ENCODE measurements around the gene RPL10A. TPM values are rescaled to one million over a fixed set of nuclear protein-coding genes. Genes with fewer than 3 reads are reported as not detected.

RPL10A gene
- total RNA-seq, 2 experiments from 2014 or later: 1,952 to 2,334 TPM

DNA sequence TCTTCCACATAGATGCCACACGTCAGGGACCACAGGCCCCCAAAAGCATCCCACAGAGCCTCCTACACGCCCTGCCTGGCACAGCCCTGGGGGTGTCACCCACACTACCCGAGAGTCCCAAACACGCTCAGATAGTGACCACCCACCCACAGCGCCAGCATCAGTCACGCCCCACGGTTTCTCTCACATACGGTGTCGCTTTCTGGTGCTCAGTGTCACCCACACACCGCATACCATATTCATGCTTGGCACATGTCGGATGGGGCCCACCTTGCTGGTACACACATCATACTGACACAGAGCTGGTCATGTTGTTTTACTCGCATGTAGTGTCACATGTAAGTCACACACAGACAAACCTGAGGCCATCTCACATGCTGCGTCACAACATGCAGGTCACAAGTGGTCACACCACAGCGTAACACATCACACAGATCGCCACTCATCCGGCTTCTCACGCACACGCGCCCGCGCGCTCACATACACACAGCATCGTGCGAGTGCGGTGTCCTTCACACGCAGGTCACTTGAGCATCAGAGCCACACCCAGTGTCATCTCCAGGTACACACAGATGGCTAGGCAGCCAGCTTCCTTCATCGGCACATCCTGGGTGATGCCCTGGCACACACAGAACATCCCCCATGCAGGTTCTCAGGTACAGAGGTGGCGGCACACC lies 25.2 kb downstream of the RPL10A start:
- no peak for DNase-seq
- ATAC-seq: no peak
- Mint-ChIP-seq H3K27me3 (peaks cover under 1% of the 10 kb centered on the region), H3K9me3 (ENCODE audit: low read depth) (no peaks in the 10 kb centered on the region), H3K4me3 (no peak overlapping the region), H3K4me1 (peaks cover 4% of the 10 kb centered on the region), H3K36me3 (ENCODE audit: low read depth) (no peaks in the 10 kb centered on the region), H3K27ac (no peak overlapping the region)
- POLR2A ChIA-PET: no interaction called here
- CTCF ChIA-PET: no interaction called here
- intact Hi-C loops (cut with DNase I, micrococcal nuclease): no loop called here

DNA sequence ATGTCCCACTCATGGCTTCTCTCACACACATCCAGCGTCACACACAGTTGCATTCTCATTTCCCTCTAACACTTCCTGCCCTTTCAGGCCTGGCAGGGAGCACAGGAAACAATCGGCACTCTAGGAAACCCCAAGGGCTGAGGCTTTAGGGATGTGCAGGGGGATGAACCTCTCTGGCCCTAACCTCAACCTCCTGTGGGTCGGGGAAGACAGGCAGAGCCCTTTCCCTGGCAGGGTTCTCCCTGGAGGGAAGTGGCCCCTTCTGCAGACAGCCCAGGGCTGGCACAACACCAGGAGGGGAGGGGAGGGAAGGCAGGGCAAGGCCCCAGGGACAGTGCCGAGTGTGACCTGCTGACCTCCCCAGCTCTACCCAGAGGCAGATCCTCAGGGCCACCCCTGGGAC lies 26.0 kb downstream of the RPL10A start:
- Mint-ChIP-seq H3K36me3 (ENCODE audit: low read depth) (no peaks in the 10 kb centered on the region), H3K27me3 (peaks cover 5% of the 10 kb centered on the region), H3K4me1 (peaks cover 4% of the 10 kb centered on the region), H3K27ac (no peak overlapping the region), H3K4me3 (no peak overlapping the region), H3K9me3 (ENCODE audit: low read depth) (no peaks in the 10 kb centered on the region)
- ChIA-PET CTCF (no interaction called here), POLR2A (no interaction called here)
- DNase-seq: no peak
- intact Hi-C loops (cut with DNase I, micrococcal nuclease): no loop called here
- ATAC-seq: no peak

DNA sequence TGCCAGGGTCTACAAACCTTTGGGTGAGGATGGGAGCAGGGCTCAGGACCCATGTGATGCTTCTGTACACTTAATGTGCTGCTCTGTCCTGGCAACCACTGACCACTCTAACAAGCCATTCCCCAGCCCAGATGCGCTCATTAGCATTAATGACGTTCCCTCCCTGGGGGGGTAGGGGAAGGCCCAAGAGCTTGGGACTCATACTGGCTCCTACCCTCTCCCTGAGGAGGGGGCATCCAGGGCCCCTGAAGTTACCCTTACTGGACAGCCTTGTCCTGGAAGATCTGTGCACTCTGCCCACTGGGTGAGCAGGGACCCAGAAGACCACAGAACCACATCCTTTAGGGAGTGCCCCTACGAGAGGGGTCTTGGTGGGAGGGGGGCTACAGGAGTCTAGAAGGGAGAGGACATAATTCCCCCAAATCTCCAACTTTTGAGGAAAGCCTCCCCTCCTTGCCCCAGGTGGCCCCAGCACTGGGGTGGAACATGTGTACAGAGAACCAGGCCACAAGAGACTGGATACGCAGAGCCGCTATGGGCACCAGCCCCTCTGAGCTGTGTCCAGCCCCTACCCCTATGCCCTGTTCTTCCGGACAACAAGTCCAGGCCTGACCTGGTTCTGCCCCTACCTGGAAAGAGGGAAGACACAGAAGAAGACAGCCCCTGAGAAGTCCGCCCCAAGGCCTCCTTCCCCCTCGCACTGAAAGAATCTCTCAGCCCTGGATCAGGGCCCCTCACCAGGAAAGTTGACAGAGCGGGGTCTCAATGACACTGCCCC lies 27.2 kb downstream of the RPL10A start:
- H3K27ac Mint-ChIP-seq: no peak overlapping the region
- peaks cover 4% of the 10 kb centered on the region for H3K4me1 Mint-ChIP-seq
- H3K9me3 Mint-ChIP-seq (ENCODE audit: low read depth): no peaks in the 10 kb centered on the region
- peaks cover 5% of the 10 kb centered on the region for H3K27me3 Mint-ChIP-seq
- H3K36me3 Mint-ChIP-seq (ENCODE audit: low read depth): no peaks in the 10 kb centered on the region
- peak overlapping the region; percentile 56 for H3K4me3 Mint-ChIP-seq
- DNase-seq (no peak), ATAC-seq (no peak)
- ChIA-PET POLR2A (interaction anchor here (0.6 to 0.8 kb wide), 2 partner anchors 13 to 22 kb away, joined by 3 to 4 read pairs; no protein-coding TSS in a partner anchor), CTCF (interaction anchor here (0.6 kb wide), 1 partner anchor 277 kb away, joined by 3 read pairs; no protein-coding TSS in a partner anchor)
- intact Hi-C loops (cut with DNase I, micrococcal nuclease): no loop called here

DNA sequence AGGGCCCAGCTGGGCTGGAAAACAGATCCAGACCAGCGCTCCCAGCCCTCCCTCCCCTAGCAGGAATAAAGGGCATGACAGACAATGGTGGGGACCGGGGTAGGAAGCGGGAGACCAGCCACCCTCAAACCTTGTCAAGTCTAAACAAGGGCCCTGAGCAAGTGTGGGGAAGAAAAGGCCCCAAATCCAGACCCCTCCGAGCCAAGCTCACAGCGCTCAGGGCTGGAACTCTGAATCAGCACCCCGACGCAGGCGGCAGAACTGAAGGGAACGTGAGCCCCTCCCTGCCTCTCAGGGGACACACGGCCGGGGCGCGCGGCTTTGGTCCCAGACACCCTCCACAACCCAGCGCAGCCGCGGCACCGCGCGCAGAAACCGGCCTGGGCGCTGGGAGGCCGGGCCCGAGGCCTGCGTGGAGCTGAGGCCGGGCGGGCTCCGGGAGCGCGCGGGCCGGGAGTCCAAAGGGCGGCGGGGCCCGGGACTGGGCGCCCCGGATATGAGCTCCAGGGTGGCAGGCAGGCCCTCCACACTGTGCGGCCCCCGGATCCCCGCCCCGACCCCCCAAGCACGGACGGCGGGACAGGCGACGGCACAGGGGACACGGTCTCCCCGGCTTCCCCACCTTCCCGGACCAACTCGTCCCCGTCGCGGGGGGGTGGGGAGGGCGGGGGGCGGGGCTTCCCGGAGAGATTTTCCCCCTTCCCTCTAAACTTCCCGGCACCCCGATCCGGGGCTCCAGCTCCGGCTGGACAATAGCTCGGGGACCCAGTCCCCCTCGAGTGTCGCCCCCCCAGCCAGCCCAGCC lies 28.0 kb downstream of the RPL10A start:
- Mint-ChIP-seq H3K9me3 (ENCODE audit: low read depth) (no peaks in the 10 kb centered on the region), H3K4me1 (peaks cover 4% of the 10 kb centered on the region), H3K36me3 (ENCODE audit: low read depth) (no peaks in the 10 kb centered on the region), H3K27ac (no peak overlapping the region), H3K4me3 (peak overlapping the region; percentile 56), H3K27me3 (peaks cover 5% of the 10 kb centered on the region)
- intact Hi-C loops (cut with DNase I, micrococcal nuclease): no loop called here
- no peak for ATAC-seq
- CTCF ChIA-PET: interaction anchor here (0.6 to 0.9 kb wide), 2 partner anchors 10 to 31 kb away, joined by 3 read pairs; no protein-coding TSS in a partner anchor
- POLR2A ChIA-PET: interaction anchor here (0.8 to 2.2 kb wide), 2 partner anchors 23 to 25 kb away, joined by 3 to 11 read pairs; no protein-coding TSS in a partner anchor
- no peak for DNase-seq

DNA sequence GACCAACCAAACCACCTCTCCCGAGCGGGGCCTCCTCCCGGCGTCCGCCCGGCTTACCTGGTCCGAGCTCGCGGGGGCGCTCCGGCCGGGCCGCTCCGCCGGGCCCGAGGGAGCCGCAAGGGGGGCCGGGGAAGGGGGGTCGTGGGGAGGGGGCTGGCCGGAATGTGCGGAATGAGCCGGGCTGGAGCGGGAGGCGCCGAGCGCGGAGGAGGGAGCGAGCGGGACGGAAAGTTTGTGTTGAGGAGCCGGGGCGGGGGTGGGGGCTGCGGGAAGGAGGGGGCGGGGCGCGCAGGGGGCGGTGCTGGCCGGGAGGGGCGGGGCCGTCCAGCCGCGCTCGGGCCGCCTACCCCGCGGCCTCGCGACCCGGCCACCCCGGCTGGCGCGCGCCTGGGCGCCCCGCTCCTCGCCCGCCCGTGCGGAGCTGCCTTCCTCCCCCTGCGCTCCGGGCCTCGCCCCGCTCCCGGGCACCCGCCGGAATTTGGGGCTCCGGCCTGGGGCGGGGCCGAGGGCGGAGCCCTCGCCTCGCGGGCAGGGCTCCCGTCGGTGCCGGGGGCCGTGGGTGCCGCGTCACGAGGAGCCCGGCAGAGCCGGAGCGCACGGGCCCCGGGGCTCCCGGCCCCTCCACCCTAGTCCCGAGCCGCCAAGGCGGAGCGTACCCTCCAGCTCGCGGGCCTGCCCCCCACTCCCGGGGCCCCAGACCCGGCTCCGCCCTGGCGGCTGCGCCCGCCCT lies 28.8 kb downstream of the RPL10A start, which contains the start of gene TEAD3:
Gene TEAD3, minus strand, starts transcription at position 239 of the 730 bp plus-strand sequence.
- peak; percentile 65 for ATAC-seq
- ChIA-PET CTCF (interaction anchor here (0.6 to 0.9 kb wide), 2 partner anchors 9 to 31 kb away, joined by 3 read pairs; no protein-coding TSS in a partner anchor), POLR2A (interaction anchor here (0.6 to 2.2 kb wide), 2 partner anchors 20 to 26 kb away, joined by 3 to 11 read pairs; no protein-coding TSS in a partner anchor)
- Mint-ChIP-seq H3K4me1 (peaks cover 4% of the 10 kb centered on the region), H3K9me3 (ENCODE audit: low read depth) (no peaks in the 10 kb centered on the region), H3K4me3 (peak within 1 kb of the TSS; percentile 69), H3K27ac (peak within 1 kb of the TSS; percentile 28), H3K36me3 (ENCODE audit: low read depth) (no peaks in the 10 kb centered on the region), H3K27me3 (peaks cover 7% of the 10 kb centered on the region)
- intact Hi-C loops (cut with DNase I, micrococcal nuclease): loop anchor here in 1 of 2 experiments (1.0 kb wide), 6 partner anchors 25 to 970 kb away; partner anchors contain the start of genes DEF6, FANCE, PPARD and RPL10A
- DNase-seq: peak; percentile 70

DNA sequence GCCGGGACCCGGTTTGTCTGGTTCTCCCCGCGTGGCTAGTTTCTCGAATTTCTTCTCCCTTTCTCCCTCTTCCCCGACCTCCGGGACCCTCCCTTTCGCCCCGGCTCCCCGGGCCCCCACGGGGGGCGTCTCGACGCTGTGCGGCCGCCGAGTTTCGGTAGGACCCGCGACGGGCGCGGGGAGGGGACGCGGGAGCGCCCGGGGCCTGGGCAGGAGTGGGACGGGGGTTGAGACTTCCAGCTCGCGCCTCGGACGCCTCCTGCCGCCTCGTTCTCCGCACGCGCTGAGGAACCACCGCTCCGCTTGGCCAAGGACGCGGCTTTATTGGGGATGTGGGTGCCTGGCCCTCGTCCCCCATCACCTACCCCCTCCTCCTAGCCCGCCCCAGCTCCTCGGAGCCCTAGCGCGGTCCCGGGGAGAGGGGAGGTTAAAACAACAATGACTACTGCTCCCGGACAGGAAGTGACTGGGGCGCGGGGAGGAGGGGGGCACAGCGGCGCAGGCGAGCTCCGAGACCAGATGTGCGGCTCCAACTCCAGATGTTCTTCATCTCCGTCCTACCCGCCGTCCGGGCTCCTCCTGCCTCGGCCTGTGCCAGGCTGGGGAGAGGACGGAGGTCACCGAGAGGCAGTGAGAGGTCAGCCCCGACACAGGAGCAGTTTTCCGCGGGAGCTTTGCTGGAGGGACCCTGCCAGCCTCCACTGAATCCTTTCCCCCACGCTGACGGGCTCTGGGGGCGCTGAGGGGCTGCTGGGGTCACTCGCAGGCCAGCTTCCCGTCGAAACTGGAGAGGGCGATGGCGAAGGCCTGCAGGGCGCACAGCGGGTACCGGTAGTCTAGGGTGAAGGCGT lies 29.6 kb downstream of the RPL10A start:
- DNase-seq: peak; percentile 70
- Mint-ChIP-seq H3K27me3 (peaks cover 7% of the 10 kb centered on the region), H3K4me3 (peak overlapping the region; percentile 69), H3K36me3 (ENCODE audit: low read depth) (no peaks in the 10 kb centered on the region), H3K4me1 (peaks cover 4% of the 10 kb centered on the region), H3K27ac (peak overlapping the region; percentile 28), H3K9me3 (ENCODE audit: low read depth) (no peaks in the 10 kb centered on the region)
- peak; percentile 61 for ATAC-seq
- ChIA-PET CTCF (interaction anchor here (0.8 kb wide), 1 partner anchor 239 kb away, joined by 3 read pairs; the partner anchor contains the start of gene ARMC12), POLR2A (interaction anchor here (0.9 to 2.2 kb wide), 2 partner anchors 24 to 27 kb away, joined by 5 to 11 read pairs; no protein-coding TSS in a partner anchor)
- intact Hi-C loops (cut with DNase I, micrococcal nuclease): loop anchor here in 1 of 2 experiments (1.0 kb wide), 6 partner anchors 25 to 970 kb away; partner anchors contain the start of genes DEF6, FANCE, PPARD and RPL10A

DNA sequence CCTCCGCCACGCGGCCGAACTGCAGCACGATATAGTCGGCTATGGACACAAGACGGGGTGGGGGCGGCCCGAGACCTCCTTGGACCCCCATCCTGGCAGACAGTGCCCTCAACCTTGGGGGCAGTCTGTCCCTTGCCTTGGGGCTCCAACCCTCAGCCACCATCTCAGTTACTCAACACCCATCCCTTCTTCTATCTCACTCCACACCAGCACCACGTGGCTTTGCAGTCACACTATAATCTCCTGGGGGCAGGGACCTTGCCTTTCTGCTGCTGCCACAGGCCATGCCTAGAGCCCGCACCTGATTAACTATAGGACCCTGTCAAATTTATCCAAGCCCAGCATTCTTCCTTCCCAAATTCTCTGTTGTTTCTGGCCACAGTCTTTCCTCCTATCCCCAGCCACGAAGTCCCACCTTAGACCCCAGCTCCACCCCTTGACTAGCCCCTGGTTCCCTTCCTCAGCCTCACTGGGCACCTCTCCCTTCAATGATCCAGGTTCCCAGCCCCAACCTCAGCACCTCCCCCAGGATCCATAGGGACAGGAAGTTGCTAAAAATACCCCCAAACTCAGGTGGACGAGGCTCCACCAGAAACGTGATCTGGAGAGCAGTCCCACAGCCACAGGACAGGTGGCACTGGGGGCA lies 30.3 kb downstream of the RPL10A start:
- Mint-ChIP-seq H3K4me3 (peak overlapping the region; percentile 69), H3K36me3 (ENCODE audit: low read depth) (no peaks in the 10 kb centered on the region), H3K27me3 (peaks cover 7% of the 10 kb centered on the region), H3K9me3 (ENCODE audit: low read depth) (no peaks in the 10 kb centered on the region), H3K4me1 (peaks cover 4% of the 10 kb centered on the region), H3K27ac (peak overlapping the region; percentile 12)
- ChIA-PET CTCF (interaction anchor here (0.8 kb wide), 1 partner anchor 239 kb away, joined by 3 read pairs; the partner anchor contains the start of gene ARMC12), POLR2A (interaction anchor here (0.9 to 2.2 kb wide), 2 partner anchors 25 to 28 kb away, joined by 5 to 11 read pairs; no protein-coding TSS in a partner anchor)
- ATAC-seq (no peak), DNase-seq (peak; percentile 24)
- intact Hi-C loops (cut with DNase I, micrococcal nuclease): no loop called here

DNA sequence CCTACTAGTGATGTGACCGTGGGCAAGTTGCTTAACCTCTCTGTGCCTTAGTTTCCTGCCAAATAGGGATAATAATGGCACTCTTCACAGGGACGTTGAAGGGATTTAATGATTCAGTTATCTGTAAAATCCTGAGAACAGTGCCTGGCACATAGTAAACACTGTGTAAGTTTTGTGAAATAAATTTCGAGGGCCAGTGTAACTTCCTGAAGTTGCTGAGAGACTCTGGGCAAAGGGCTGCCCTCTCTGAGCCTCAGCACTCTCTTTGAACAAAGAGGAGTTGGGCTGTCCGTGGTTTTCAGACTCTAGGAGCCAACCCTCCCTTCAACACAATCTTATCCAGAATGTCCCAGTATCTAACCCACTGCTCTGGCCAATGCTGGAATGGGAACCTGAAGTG lies 31.2 kb downstream of the RPL10A start:
- Mint-ChIP-seq H3K27ac (no peak overlapping the region), H3K36me3 (ENCODE audit: low read depth) (no peaks in the 10 kb centered on the region), H3K4me3 (no peak overlapping the region), H3K4me1 (no peaks in the 10 kb centered on the region), H3K27me3 (peaks cover 7% of the 10 kb centered on the region), H3K9me3 (ENCODE audit: low read depth) (no peaks in the 10 kb centered on the region)
- intact Hi-C loops (cut with DNase I, micrococcal nuclease): no loop called here
- ATAC-seq (no peak), DNase-seq (no peak)
- POLR2A ChIA-PET: no interaction called here
- CTCF ChIA-PET: no interaction called here

DNA sequence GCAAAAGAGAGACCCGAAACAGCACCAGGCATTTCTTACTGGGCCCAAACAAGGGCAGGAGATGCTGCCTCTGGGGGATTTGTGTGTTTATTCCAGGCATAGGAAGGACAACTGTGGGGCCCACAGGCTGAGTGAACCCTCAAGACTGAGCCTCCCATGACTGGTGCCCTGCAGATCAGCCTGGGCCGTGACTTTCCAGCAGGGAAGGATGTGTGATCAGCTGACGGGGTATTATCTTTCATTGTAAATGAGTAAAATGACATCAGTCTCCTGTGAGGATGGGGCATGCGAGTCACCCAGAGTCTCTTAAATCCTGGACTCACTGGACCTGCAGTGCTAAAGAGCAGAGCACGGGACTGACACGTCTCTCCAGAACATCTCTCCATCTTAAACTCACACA lies 32.6 kb downstream of the RPL10A start:
- Mint-ChIP-seq H3K4me1 (no peaks in the 10 kb centered on the region), H3K27ac (no peak overlapping the region), H3K9me3 (ENCODE audit: low read depth) (no peaks in the 10 kb centered on the region), H3K4me3 (no peak overlapping the region), H3K36me3 (ENCODE audit: low read depth) (no peaks in the 10 kb centered on the region), H3K27me3 (peaks cover 7% of the 10 kb centered on the region)
- DNase-seq: no peak
- ChIA-PET POLR2A (no interaction called here), CTCF (interaction anchor here (1.7 kb wide), 1 partner anchor 22 kb away, joined by 3 read pairs; no protein-coding TSS in a partner anchor)
- intact Hi-C loops (cut with DNase I, micrococcal nuclease): no loop called here
- ATAC-seq: no peak
